ENCODE measurements around the gene BUD23.
A peak's percentile ranks its signal among the peaks of the same experiment; 100 is the strongest.
"Not testable (repeated sequence)": the region's sequence is repeated elsewhere in the genome, so short reads cannot be mapped to it uniquely, and the experiment has no call there.

BUD23 gene

DNA sequence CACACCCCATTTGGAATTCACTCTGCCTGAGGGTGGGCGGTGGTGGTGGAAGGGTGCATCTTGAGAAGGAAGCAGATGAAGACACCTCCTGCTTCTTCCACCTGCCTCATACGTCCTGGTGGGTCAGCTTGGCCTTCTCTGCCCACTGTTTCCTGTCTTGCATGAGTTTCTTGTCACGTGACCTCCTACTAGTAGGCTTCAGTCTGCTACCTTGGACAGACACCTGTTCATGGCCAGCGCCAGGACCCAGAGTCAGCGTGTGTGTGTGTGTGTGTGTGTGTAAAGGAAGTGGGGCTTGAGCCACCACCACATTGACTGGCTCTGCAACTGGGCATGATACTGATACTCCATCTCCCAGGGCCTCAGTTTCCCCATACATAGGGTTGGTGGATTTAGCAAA is 32.9 kb upstream of the BUD23 start:
- Histone ChIP-seq H3K4me1 (ENCODE audit: insufficient read depth, low read length) (peaks cover 8% of the 10 kb centered on the region; the same call in 1 of the 2 replicates), H3K9me3 (ENCODE audit: control insufficient read depth, insufficient read depth, low read length) (no peaks in the 10 kb centered on the region)

DNA sequence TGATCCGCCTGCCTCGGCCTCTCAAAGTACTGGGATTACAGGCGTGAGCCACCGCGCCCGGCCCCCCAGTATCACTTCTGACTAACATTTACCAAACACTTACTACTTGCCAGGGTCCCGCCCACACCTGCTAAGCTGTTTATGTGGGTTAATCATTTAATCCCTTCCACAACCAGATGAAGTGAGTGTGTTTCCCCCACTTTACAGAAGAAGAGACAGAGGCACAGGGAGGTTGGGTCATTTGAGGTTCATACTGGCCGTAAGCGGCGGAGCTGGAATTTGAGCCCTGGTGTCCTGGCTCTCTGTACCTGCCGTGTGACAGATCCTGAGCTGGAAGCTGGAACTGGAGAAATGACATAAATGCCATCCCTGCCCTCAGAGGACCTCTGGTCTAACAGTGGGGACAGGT is 30.9 kb upstream of the BUD23 start:
- no peaks in the 10 kb centered on the region; the same call in 1 of the 2 replicates for H3K4me1 ChIP-seq (ENCODE audit: insufficient read depth, low read length)
- no peaks in the 10 kb centered on the region; the same call in 1 of the 2 replicates for H3K36me3 ChIP-seq (ENCODE audit: insufficient read depth, low read length)
- no peak overlapping the region for H3K9ac ChIP-seq (ENCODE audit: low read depth, low read length)
- H3K9me3 ChIP-seq (ENCODE audit: control insufficient read depth, insufficient read depth, low read length) = no peaks in the 10 kb centered on the region

More for the DNA sequence above, 32.9 kb upstream of the BUD23 start:
- H3K9ac ChIP-seq (ENCODE audit: low read depth, low read length) = no peak overlapping the region
- H3K36me3 ChIP-seq (ENCODE audit: insufficient read depth, low read length) = no peaks in the 10 kb centered on the region; the same call in 1 of the 2 replicates

DNA sequence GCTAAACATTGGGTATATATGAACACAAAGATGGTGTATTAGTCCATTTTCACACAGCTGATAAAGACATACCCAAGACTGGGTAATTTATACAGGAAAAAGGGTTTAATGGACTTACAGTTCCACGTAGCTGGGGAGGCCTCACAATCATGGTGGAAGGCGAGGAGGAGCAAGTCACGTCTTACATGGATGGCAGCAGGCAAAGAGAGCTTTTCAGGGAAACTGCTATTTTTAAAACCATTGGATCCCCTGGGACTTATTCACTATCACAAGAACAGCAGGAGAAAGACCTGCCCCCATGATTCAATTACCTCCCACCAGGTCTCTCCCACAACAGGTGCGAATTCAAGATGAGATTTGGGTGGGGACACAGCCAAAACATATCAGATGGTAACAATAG is 28.1 kb upstream of the BUD23 start:
- H3K9me3 ChIP-seq (ENCODE audit: control insufficient read depth, insufficient read depth, low read length); H3K36me3 ChIP-seq (ENCODE audit: insufficient read depth, low read length); H3K4me1 ChIP-seq (ENCODE audit: insufficient read depth, low read length); H3K9ac ChIP-seq (ENCODE audit: low read depth, low read length): not testable (repeated sequence)

DNA sequence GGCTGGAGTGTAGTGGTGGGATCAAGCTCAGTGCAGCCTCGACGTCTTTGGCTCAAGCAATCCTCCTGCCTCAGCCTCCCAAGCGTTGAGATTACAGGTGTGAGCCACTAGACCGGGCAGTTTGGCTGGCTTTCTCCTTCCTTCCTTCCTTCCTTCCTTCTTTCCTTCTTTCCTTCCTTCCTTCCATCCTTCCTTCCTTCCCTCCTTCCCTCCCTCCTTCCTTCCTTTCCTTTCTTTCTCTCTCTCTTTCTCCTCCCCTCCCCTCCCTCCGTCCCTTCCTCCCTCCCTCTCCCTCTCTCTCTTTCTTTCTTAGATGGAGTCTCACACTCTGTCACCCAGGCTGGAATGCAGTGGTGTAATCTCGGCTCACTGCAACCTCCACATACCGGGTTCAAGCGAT is 23.4 kb upstream of the BUD23 start:
- Histone ChIP-seq H3K9ac (ENCODE audit: low read depth, low read length) (no peak overlapping the region), H3K4me1 (ENCODE audit: insufficient read depth, low read length) (no peaks in the 10 kb centered on the region), H3K36me3 (ENCODE audit: insufficient read depth, low read length) (no peaks in the 10 kb centered on the region), H3K9me3 (ENCODE audit: control insufficient read depth, insufficient read depth, low read length) (no peaks in the 10 kb centered on the region)

DNA sequence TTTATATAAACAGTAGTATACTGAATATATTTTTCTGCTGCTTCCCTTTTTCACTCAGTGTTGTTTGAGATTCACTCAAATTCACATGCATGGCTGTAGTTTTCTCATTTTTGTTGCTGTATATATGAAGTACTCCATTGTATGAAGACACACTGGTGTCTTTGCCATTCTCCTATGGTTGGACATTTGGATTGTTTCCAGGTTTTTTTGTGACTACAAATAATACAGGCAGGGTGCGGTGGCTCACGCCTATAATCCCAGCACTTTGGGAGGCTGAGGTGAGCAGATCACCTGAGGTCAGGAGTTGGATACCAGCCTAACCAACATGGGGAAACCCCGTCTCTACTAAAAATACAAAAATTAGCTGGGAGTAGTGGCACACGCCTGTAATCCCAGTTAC is 22.8 kb upstream of the BUD23 start:
- not testable (repeated sequence) for H3K36me3 ChIP-seq (ENCODE audit: insufficient read depth, low read length); H3K9ac ChIP-seq (ENCODE audit: low read depth, low read length); H3K9me3 ChIP-seq (ENCODE audit: control insufficient read depth, insufficient read depth, low read length); H3K4me1 ChIP-seq (ENCODE audit: insufficient read depth, low read length)

DNA sequence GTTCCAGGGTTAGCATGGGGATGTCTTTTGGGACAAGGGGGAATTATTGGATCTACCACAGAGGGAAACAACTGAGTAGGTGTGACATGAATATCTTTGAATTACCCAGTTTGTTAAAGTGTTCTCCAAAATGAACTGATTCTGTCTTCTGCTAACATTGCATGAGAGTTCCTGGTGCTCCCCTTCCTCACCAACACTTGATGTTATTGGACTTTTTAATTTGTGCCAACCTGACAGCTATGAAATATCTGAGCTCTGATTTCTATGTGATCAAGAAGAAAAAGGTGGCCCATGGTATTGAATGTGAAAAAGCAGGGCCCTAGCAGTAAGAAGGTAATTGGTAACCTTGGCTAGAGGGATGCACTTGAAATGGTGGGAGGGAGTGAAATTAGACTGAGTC is 20.4 kb upstream of the BUD23 start:
- no peak overlapping the region for H3K9ac ChIP-seq (ENCODE audit: low read depth, low read length)

DNA sequence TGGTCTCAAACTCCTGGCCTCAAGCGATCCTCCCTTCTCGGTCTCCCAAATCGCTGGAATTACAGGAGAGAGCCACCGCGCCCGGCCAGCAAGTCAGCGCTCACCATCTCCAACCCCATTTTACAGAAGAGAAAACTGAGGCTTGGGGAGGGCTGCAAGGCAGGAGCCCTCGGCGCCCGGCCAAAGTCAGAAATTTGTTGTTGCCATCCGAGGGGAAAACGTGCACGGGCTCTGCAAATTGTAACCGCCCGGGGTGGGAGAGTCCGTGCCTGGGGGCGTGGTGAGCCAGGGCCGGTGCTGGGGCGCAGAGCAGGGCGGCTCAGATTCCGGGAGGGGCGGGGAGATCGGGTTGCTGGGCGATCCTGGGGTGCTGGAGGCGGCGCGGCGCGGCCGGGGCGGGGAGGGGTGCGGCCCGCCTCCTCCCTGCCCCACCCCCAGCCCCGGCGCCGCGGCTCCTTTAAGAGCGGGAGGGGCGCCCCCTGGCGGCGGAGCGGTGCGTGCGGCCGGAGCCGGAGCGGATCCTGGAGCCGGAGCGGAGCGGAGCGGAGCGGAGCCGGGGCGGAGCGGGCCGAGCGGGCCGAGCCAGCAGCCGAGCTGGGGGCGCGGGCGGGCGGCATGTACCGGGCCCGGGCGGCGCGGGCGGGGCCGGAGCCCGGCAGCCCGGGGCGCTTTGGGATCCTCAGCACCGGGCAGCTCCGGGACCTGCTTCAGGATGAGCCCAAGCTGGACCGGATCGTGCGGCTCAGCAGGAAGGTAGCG is 15.9 kb upstream of the BUD23 start, which contains the start of gene VPS37D:
VPS37D (plus strand) TSS at position 488 of the 759 bp plus-strand sequence; CDS start at position 616, 128 bp downstream.
- H3K9ac ChIP-seq (ENCODE audit: low read depth, low read length) = peak within 1 kb of the TSS; percentile 68
- H3K9me3 ChIP-seq (ENCODE audit: control insufficient read depth, insufficient read depth, low read length) = no peaks in the 10 kb centered on the region
- H3K4me1 ChIP-seq (ENCODE audit: insufficient read depth, low read length) = peaks cover 21% of the 10 kb centered on the region; the same call in 1 of the 2 replicates
- no peaks in the 10 kb centered on the region for H3K36me3 ChIP-seq (ENCODE audit: insufficient read depth, low read length)

More for the DNA sequence above, 20.4 kb upstream of the BUD23 start:
- no peaks in the 10 kb centered on the region for H3K4me1 ChIP-seq (ENCODE audit: insufficient read depth, low read length)
- no peaks in the 10 kb centered on the region for H3K9me3 ChIP-seq (ENCODE audit: control insufficient read depth, insufficient read depth, low read length)
- H3K36me3 ChIP-seq (ENCODE audit: insufficient read depth, low read length) = no peaks in the 10 kb centered on the region

DNA sequence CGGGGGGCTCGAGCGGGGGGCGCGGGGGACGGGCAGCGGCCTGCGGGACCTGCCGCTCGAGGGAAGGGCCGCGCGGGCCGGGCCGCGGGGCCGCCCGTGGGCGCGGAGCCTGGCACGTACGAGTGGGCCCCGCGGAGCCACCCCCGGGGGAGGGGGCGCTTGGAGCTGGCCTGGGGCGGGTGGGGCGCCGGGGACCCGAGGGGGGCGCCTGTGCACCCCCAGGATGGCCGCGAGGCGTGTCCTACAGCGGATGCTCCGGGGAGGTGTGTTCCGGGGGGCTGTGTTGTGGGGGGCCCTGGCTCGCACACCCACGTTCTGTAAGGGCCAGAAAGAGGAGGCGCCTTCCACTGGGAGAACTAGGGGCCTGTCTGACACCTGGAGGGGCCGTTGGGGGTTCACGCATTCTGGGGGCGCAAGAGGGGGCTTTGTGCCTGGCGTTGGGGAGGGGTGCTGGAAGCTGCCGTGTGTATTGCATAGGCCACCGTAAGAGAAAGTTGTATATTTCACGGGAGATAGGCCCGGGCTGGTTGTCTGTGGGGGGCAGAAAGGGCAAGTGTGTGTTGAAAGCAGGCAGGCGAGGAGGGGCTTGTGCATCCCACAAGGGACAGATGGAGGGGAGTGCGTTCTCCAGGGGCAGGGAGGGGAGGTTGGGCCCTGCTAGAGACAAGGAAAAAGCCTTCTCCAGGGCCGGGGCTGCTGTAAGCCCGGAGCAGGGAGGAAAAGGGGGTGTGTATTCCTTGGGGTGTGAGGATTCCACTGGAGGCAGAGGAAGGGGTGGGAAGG is 15.1 kb upstream of the BUD23 start:
- Histone ChIP-seq H3K9me3 (ENCODE audit: control insufficient read depth, insufficient read depth, low read length) (no peaks in the 10 kb centered on the region), H3K4me1 (ENCODE audit: insufficient read depth, low read length) (peaks cover 21% of the 10 kb centered on the region; the same call in 1 of the 2 replicates), H3K36me3 (ENCODE audit: insufficient read depth, low read length) (no peaks in the 10 kb centered on the region), H3K9ac (ENCODE audit: low read depth, low read length) (peak overlapping the region; percentile 68)

DNA sequence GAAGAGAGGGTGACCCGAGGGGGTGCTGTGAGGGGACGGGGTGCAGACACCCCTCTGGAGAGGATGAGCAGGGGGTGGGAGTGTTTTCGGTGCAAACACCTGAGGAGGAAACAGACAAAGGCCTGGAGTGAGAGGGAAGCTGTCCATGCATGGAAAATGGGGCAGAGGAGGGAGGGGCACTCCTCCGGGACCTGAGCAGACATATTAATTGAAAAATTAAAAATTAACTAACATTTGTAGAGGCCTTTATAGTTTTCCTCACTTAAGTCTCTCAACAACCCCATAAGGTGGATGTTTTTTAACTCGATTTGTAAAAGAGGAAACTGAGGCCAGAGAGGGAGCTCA is 14.5 kb upstream of the BUD23 start:
- peaks cover 21% of the 10 kb centered on the region; the same call in 1 of the 2 replicates for H3K4me1 ChIP-seq (ENCODE audit: insufficient read depth, low read length)
- H3K9ac ChIP-seq (ENCODE audit: low read depth, low read length) = peak overlapping the region; percentile 68; the same call in 1 of the 2 replicates
- no peaks in the 10 kb centered on the region for H3K9me3 ChIP-seq (ENCODE audit: control insufficient read depth, insufficient read depth, low read length)
- no peaks in the 10 kb centered on the region for H3K36me3 ChIP-seq (ENCODE audit: insufficient read depth, low read length)

DNA sequence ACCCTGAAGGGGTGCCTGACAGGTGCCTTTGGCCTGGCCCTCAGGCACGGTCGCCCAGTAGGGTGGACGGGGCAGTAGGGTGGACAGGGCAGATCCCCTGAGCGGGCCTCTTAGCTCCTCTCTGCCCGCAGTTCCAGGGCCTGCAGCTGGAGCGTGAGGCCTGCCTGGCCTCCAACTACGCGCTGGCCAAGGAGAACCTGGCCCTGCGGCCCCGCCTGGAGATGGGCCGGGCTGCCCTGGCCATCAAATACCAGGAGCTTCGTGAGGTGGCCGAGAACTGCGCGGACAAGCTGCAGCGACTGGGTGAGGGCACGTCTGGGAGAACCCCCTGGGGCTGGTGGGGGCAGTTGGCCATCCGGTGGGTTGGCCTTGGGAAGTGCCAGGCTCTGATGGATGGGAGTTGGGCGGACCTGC is 14.1 kb upstream of the BUD23 start:
- Histone ChIP-seq H3K36me3 (ENCODE audit: insufficient read depth, low read length) (no peaks in the 10 kb centered on the region), H3K9me3 (ENCODE audit: control insufficient read depth, insufficient read depth, low read length) (no peaks in the 10 kb centered on the region), H3K9ac (ENCODE audit: low read depth, low read length) (no peak overlapping the region), H3K4me1 (ENCODE audit: insufficient read depth, low read length) (peaks cover 21% of the 10 kb centered on the region; the same call in 1 of the 2 replicates)

DNA sequence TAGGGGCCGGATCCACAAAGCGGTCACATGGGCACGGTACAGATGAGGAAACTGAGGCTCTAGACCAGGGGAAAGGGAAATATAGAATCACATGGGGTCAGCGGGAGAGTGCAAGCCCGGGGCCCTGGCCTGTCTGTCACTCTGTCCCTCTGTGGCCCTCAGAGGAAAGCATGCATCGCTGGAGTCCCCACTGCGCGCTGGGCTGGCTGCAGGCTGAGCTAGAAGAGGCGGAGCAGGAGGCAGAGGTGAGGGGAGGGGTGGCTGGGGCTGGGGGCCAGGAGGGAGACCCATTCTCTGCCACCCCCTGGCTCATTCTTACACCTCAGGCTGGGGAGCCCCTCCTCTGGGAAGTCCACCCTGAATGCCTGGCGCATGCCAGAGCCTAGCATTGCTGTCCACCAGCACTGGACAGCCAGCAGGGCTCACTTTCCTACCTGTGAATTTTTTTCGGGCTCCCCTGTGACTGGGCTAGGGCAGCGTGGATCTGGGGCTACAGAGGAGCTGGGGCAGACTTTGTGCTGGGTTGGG is 13.5 kb upstream of the BUD23 start:
- no peak overlapping the region for H3K9ac ChIP-seq (ENCODE audit: low read depth, low read length)
- H3K4me1 ChIP-seq (ENCODE audit: insufficient read depth, low read length) = peaks cover 21% of the 10 kb centered on the region; the same call in 1 of the 2 replicates
- no peaks in the 10 kb centered on the region for H3K36me3 ChIP-seq (ENCODE audit: insufficient read depth, low read length)
- H3K9me3 ChIP-seq (ENCODE audit: control insufficient read depth, insufficient read depth, low read length) = no peaks in the 10 kb centered on the region

DNA sequence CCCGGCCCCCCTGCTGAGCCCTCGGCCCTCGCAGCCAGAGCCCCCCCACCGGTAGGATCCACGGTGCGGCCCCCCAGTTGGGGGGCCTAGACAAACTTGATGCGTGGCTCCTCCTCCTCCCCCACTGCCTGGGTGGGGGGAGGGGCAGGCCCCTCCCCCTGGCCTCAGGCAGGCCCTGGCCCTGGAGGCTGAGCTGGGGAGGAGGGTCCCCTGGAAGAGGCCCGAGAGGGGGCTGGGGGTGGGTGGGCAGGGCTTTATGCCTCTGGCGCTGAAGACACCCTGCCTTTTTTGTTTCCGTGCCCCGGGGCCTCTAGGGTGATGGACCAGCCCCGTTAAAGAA is 12.1 kb upstream of the BUD23 start:
- Histone ChIP-seq H3K36me3 (ENCODE audit: insufficient read depth, low read length) (no peaks in the 10 kb centered on the region), H3K9ac (ENCODE audit: low read depth, low read length) (no peak overlapping the region), H3K9me3 (ENCODE audit: control insufficient read depth, insufficient read depth, low read length) (no peaks in the 10 kb centered on the region), H3K4me1 (ENCODE audit: insufficient read depth, low read length) (peaks cover 21% of the 10 kb centered on the region; the same call in 1 of the 2 replicates)

DNA sequence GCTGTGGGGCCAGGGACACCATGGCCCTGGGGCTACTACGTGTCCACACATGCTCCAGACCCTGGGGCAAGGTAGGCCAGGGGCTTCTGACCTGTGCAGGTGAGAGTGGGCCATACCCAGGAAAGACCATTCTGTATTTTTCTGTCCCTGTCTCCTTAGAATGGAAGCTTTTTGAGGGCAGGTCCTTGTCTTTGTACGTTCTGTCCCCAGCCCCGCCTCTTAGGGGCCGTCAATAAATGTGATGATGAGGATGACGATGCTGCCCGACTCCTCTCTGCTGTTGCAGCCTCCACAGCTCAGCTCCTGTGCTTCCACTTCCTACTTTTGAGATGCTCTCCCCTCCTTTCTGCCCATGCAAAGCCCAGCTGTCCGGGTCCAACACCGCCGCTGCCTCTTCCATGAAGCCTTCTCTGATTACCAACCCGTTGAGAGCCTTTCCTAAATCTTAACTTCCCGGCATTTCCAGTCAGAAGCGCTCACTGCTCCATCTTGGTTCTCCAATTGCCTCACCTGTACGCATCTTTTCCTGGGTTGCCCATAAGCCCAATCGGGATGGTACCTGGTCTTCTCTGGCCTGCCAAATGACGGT is 11.4 kb upstream of the BUD23 start:
- H3K36me3 ChIP-seq (ENCODE audit: insufficient read depth, low read length) = no peaks in the 10 kb centered on the region
- H3K9me3 ChIP-seq (ENCODE audit: control insufficient read depth, insufficient read depth, low read length) = no peaks in the 10 kb centered on the region
- peaks cover 21% of the 10 kb centered on the region; the same call in 1 of the 2 replicates for H3K4me1 ChIP-seq (ENCODE audit: insufficient read depth, low read length)
- H3K9ac ChIP-seq (ENCODE audit: low read depth, low read length) = no peak overlapping the region

DNA sequence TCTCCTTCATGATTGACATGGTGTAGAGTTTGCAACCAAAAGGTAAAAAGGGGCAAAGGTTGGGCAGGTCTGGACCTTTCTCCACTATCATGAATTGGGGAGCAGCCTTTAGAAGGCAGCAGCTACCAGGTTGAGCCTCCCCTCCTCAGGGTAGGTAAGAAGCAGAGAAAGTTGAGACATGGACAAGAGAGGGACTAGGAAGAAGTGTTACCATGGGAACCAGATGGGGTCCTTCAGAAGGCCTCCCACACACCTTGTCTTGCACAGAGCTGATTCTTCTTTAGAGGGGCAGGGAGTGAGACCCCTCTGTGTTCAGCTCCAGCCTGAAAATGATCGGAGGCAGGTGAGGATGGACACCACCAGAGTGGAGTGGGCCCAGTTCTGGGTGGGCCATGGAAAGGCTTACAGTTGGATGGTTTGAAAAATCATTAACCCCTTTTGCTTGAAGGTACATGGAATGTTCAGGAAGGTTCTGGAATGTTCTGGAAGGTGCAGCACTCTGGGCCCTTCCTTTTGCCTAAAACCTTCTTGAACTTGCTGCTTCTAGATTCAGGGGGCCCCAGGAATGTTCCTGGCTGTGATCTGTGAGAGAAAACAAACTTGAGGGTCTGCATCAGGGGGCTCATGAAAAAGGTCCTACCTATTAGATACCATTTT is 8.8 kb upstream of the BUD23 start:
- Histone ChIP-seq H3K9me3 (ENCODE audit: control insufficient read depth, insufficient read depth, low read length) (no peaks in the 10 kb centered on the region), H3K4me1 (ENCODE audit: insufficient read depth, low read length) (peaks cover 14% of the 10 kb centered on the region; the same call in 1 of the 2 replicates), H3K9ac (ENCODE audit: low read depth, low read length) (no peak overlapping the region), H3K36me3 (ENCODE audit: insufficient read depth, low read length) (no peaks in the 10 kb centered on the region)
